HepG2 (cell line): Measurements from ENCODE around the gene CDH19. TPM values are rescaled to one million over a fixed set of nuclear protein-coding genes. Genes with fewer than 3 reads are reported as not detected.

Experiments used
- ATAC-seq: fragments of 200-7000 bp; cut with Tn5 transposase; 3 replicates; pipeline ENCODE4 v1.9.1; 2020; ENCODE audit warnings: mild to moderate bottlenecking, moderate library complexity
- BruUV-seq: library from RNA; stranded (reverse); fragments of 400-500 nt; replicated peaks from 2 replicates; lab custom pipeline; 2021; lab: Mats Ljungman, UMichigan
- CTCF ChIA-PET: fragments of 300-600 bp; formaldehyde crosslinking; extraction: SDS; loops from one replicate; lab custom pipeline; 2021; ENCODE audit warnings: low total read pairs, inconsistent platforms, low intra/inter-chr PET ratio; lab: Yijun Ruan, JAX
- POLR2A ChIA-PET: fragments of 350-600 bp; sonication (Branson Sonifier 250); formaldehyde crosslinking; loops from one replicate; lab custom pipeline; 2020; ENCODE audit warnings: antibody characterized with exemption, inconsistent platforms; lab: Yijun Ruan, JAX
- DNase-seq: peaks from one replicate; pipeline ENCODE4 v3.0.0-alpha.2; 2015; ENCODE audit warnings: low spot score
- FAIRE-seq: peaks from 3 replicates; lab custom pipeline; 2011; peaks lifted over from hg19 to GRCh38; lab: Jason Lieb, UNC
- H2AFZ ChIP-seq: one replicate; pipeline ENCODE4 v1.6.1; 2011; ENCODE audit warnings: low read length, inconsistent platforms
- H3K27ac ChIP-seq: fragments of 300-600 bp; 3 replicates; pipeline ENCODE4 v1.8.0; 2011; ENCODE audit warnings: mixed run types, mild to moderate bottlenecking, mixed read lengths, low read length, inconsistent platforms; ENCODE audit not compliant: insufficient read depth; ENCODE audit errors: extremely low read length
- H3K27me3 ChIP-seq, 2 experiments: fragments of 200-600 bp in 1 of 2; 2 replicates in 1 of 2; 3 replicates in 1 of 2; pipeline versions ENCODE4 v1.6.0 to v1.8.0; 2011; ENCODE audit warnings: low read length in 2 of 2, mild to moderate bottlenecking in 2 of 2, moderate library complexity in 2 of 2, inconsistent platforms in 1 of 2; ENCODE audit not compliant: insufficient read depth in 2 of 2, control insufficient read depth in 1 of 2
- H3K36me3 ChIP-seq, 2 experiments: fragments of 200-600 bp in 1 of 2; replicated peaks in 1 of 2; 2 replicates in 1 of 2; 3 replicates in 1 of 2; pipeline versions ENCODE4 v1.5.1 to v1.8.0; 2011; ENCODE audit warnings: low read length in 2 of 2, inconsistent platforms in 1 of 2; ENCODE audit not compliant: insufficient read depth in 2 of 2, control insufficient read depth in 1 of 2
- H3K4me1 ChIP-seq: 2 replicates; pipeline ENCODE4 v1.5.1; 2012; ENCODE audit warnings: low read length, inconsistent platforms; ENCODE audit not compliant: insufficient read depth
- H3K4me2 ChIP-seq: 2 replicates; pipeline ENCODE4 v1.6.0; 2011; ENCODE audit warnings: low read depth, low read length, inconsistent platforms
- H3K4me3 ChIP-seq, 3 experiments: fragments of 200-600 bp in 1 of 3; sonication (generic), shearing (Covaris generic) in 1 of 3; replicated peaks in 1 of 3; 2 replicates each; pipeline ENCODE4 v1.5.1; 2011 to 2016; ENCODE audit warnings: low read length in 3 of 3, inconsistent platforms in 2 of 3, low read depth in 2 of 3, mild to moderate bottlenecking in 2 of 3, control low read depth in 1 of 3, mixed read lengths in 1 of 3; ENCODE audit not compliant: insufficient read depth in 1 of 3
- H3K79me2 ChIP-seq: one replicate; pipeline ENCODE4 v1.6.1; 2011; ENCODE audit warnings: low read length, inconsistent platforms; ENCODE audit not compliant: insufficient read depth
- H3K9ac ChIP-seq: 2 replicates; pipeline ENCODE4 v1.6.0; 2011; ENCODE audit warnings: mild to moderate bottlenecking, low read depth, low read length, inconsistent platforms; ENCODE audit not compliant: insufficient read depth
- H3K9me3 ChIP-seq: 2 replicates; pipeline ENCODE4 v1.5.1; 2012; ENCODE audit warnings: mild to moderate bottlenecking, low read length
- H4K20me1 ChIP-seq: 2 replicates; pipeline ENCODE4 v1.6.0; 2011; ENCODE audit warnings: inconsistent platforms, mild to moderate bottlenecking, low read length, moderate library complexity; ENCODE audit not compliant: insufficient read depth
- CHD4 ChIP-seq: fragments of 200-600 bp; sonication (generic); IDR thresholded peaks from 2 replicates; pipeline ENCODE4 v1.7.0; 2017; ENCODE audit warnings: mild to moderate bottlenecking, low read length, borderline replicate concordance
- DPF2 ChIP-seq: sonication (generic); formaldehyde crosslinking; IDR thresholded peaks from 2 replicates; pipeline ENCODE4 v1.4.0; 2020; ENCODE audit warnings: mild to moderate bottlenecking, low read depth, missing genetic modification reagents, borderline replicate concordance
- FIP1L1 ChIP-seq: fragments of 200-400 bp; formaldehyde crosslinking; IDR thresholded peaks from 2 replicates; pipeline ENCODE4 v1.6.1; 2018; ENCODE audit warnings: low read depth, mild to moderate bottlenecking, low read length, moderate library complexity, borderline replicate concordance; ENCODE audit not compliant: insufficient read depth
- GFI1 ChIP-seq: sonication (generic); formaldehyde crosslinking; IDR thresholded peaks from 2 replicates; pipeline ENCODE4 v1.5.0; 2020; ENCODE audit warnings: missing genetic modification reagents, mild to moderate bottlenecking, borderline replicate concordance
- KLF15 ChIP-seq: sonication (generic); formaldehyde crosslinking; IDR thresholded peaks from 2 replicates; pipeline ENCODE4 v1.8.1; 2023; ENCODE audit warnings: borderline replicate concordance, mild to moderate bottlenecking, inconsistent platforms, missing genetic modification reagents, mixed read lengths
- MTA3 ChIP-seq: sonication (generic); formaldehyde crosslinking; IDR thresholded peaks from 2 replicates; pipeline ENCODE4 v1.4.0; 2020; ENCODE audit warnings: missing genetic modification reagents
- NR3C1 ChIP-seq: sonication (generic); formaldehyde crosslinking; IDR thresholded peaks from 2 replicates; pipeline ENCODE4 v1.4.0; 2020; ENCODE audit warnings: missing genetic modification reagents
- ONECUT2 ChIP-seq: sonication (generic); formaldehyde crosslinking; IDR thresholded peaks from 2 replicates; pipeline ENCODE4 v1.4.0; 2020; ENCODE audit warnings: missing genetic modification reagents
- ZNF841 ChIP-seq: sonication (generic); formaldehyde crosslinking; IDR thresholded peaks from 2 replicates; pipeline ENCODE4 v1.8.1; 2023; ENCODE audit warnings: missing genetic modification reagents, borderline replicate concordance
- WGBS: methylation state at CpG from one replicate; pipeline ENCODE4 v1.1.6; 2017; ENCODE audit warnings: low lambda C conversion rate; 5-methylcytosine and 5-hydroxymethylcytosine counted together
- in situ Hi-C: cut with HindIII; loops from 2 replicates; pipeline ENCODE4 v1.10.0; 2017; ENCODE audit warnings: low pct_unique_long_range_greater_than_20kb; ENCODE audit not compliant: extremely low pct_ligation_motif_present
- intact Hi-C: fragments of 100-400 bp; cut with micrococcal nuclease; formaldehyde crosslinking; loops from one replicate; pipeline ENCODE4 v1.10.0; 2022; ENCODE audit not compliant: unreplicated experiment
- polyA plus RNA-seq, 8 experiments: library from polyadenylated mRNA; depleted of rRNA in 3 of 8; stranded (reverse) in 7 of 8; unstranded in 1 of 8; fragments of >200 nt; fragmentation: Illumina TruSeq in 4 of 8; extraction: Trizol in 4 of 8; gene quantifications; 2 replicates each; pipeline versions ENCODE4 v1.2.1 to v1.2.3, GENCODE V29; 2011 to 2016; ENCODE audit warnings: low read depth in 4 of 8, missing spikeins in 1 of 8, mixed read lengths in 1 of 8; ENCODE audit not compliant: insufficient read depth in 1 of 8
- total RNA-seq, 5 experiments: library from RNA; depleted of rRNA; stranded (reverse); fragments of >200 nt; fragmentation: Illumina TruSeq; extraction: Trizol; gene quantifications; 2 replicates each; pipeline ENCODE4 v1.2.3, GENCODE V29; 2016; ENCODE audit warnings: low read depth in 1 of 5
- TF ChIP-seq, protein P1 (sequence below): sonication (generic); formaldehyde crosslinking; IDR thresholded peaks from 2 replicates; pipeline ENCODE4 v1.4.0; 2020; ENCODE audit warnings: mild to moderate bottlenecking, missing genetic modification reagents
- TF ChIP-seq, protein P2 (sequence below): conservative IDR thresholded peaks from 2 replicates; pipeline ENCODE4 v1.6.1; 2018; ENCODE audit warnings: missing genetic modification reagents
- TF ChIP-seq, protein P3 (sequence below): IDR thresholded peaks from 2 replicates; pipeline ENCODE4 v1.6.1; 2016; ENCODE audit warnings: low read depth, control low read depth
- TF ChIP-seq, protein P4 (sequence below): sonication (generic); formaldehyde crosslinking; IDR thresholded peaks from 2 replicates; pipeline ENCODE4 v1.5.0; 2020; ENCODE audit warnings: missing genetic modification reagents

CDH19 gene
- total and polyA plus RNA-seq, 2 of the 13 experiments (the other 11 are each of a cell fraction or from before 2014, with no cell fraction given): not detected

DNA sequence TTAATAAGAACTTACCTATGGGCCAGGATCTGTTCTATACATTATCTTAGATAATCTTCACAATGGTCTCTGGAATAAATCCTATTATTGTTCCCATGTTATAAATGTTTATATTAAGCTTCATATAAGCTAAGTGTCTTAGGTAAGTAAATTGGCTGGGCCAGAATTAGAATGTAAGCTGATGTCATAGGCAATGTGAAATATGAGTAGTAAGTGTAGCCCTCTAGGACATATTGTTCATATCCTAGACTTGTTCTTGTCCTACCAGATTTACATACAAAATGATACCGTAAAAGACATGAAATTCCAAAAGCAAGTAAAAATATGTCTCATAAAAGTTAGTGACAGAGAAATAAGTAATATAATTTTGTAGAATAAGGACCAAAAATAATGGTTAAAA lies 89.9 kb downstream of the CDH19 start:
- H3K4me3 ChIP-seq: no peak overlapping the region
- in situ Hi-C loops: loop anchor here (25.0 kb wide), 1 partner anchor 552 kb away; no protein-coding TSS in a partner anchor

More for the DNA sequence above, 89.9 kb downstream of the CDH19 start:
- BruUV-seq: no TSS peak
- intact Hi-C loops: no loop called here
- WGBS: 3% methylated on average over 1 of the region's 1 CpG
- Histone ChIP-seq H2AFZ (no peak overlapping the region), H3K36me3 (no peaks in the 10 kb centered on the region), H3K27ac (no peak overlapping the region), H3K4me1 (no peaks in the 10 kb centered on the region), H3K27me3 (no peaks in the 10 kb centered on the region), H4K20me1 (no peaks in the 10 kb centered on the region; the same call in 1 of the 2 replicates), H3K9me3 (no peaks in the 10 kb centered on the region), H3K79me2 (no peaks in the 10 kb centered on the region), H3K4me2 (no peak overlapping the region), H3K9ac (no peak overlapping the region)
- ChIA-PET POLR2A (no interaction called here), CTCF (no interaction called here)
- TF ChIP-seq, protein P1, sequence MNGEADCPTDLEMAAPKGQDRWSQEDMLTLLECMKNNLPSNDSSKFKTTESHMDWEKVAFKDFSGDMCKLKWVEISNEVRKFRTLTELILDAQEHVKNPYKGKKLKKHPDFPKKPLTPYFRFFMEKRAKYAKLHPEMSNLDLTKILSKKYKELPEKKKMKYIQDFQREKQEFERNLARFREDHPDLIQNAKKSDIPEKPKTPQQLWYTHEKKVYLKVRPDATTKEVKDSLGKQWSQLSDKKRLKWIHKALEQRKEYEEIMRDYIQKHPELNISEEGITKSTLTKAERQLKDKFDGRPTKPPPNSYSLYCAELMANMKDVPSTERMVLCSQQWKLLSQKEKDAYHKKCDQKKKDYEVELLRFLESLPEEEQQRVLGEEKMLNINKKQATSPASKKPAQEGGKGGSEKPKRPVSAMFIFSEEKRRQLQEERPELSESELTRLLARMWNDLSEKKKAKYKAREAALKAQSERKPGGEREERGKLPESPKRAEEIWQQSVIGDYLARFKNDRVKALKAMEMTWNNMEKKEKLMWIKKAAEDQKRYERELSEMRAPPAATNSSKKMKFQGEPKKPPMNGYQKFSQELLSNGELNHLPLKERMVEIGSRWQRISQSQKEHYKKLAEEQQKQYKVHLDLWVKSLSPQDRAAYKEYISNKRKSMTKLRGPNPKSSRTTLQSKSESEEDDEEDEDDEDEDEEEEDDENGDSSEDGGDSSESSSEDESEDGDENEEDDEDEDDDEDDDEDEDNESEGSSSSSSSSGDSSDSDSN: no peak
- TF ChIP-seq DPF2 (no peak), NR3C1 (CRISPR knock-in tag) (no peak), KLF15 (CRISPR knock-in tag) (no peak), ZNF841 (no peak), MTA3 (CRISPR knock-in tag) (no peak), GFI1 (CRISPR knock-in tag) (no peak), FIP1L1 (no peak), ONECUT2 (CRISPR knock-in tag) (no peak), CHD4 (no peak)
- TF ChIP-seq, protein P2, sequence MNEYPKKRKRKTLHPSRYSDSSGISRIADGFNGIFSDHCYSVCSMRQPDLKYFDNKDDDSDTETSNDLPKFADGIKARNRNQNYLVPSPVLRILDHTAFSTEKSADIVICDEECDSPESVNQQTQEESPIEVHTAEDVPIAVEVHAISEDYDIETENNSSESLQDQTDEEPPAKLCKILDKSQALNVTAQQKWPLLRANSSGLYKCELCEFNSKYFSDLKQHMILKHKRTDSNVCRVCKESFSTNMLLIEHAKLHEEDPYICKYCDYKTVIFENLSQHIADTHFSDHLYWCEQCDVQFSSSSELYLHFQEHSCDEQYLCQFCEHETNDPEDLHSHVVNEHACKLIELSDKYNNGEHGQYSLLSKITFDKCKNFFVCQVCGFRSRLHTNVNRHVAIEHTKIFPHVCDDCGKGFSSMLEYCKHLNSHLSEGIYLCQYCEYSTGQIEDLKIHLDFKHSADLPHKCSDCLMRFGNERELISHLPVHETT (CRISPR knock-in tag): no peak
- TF ChIP-seq, protein P3, sequence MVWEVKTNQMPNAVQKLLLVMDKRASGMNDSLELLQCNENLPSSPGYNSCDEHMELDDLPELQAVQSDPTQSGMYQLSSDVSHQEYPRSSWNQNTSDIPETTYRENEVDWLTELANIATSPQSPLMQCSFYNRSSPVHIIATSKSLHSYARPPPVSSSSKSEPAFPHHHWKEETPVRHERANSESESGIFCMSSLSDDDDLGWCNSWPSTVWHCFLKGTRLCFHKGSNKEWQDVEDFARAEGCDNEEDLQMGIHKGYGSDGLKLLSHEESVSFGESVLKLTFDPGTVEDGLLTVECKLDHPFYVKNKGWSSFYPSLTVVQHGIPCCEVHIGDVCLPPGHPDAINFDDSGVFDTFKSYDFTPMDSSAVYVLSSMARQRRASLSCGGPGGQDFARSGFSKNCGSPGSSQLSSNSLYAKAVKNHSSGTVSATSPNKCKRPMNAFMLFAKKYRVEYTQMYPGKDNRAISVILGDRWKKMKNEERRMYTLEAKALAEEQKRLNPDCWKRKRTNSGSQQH (CRISPR knock-in tag): no peak
- TF ChIP-seq, protein P4, sequence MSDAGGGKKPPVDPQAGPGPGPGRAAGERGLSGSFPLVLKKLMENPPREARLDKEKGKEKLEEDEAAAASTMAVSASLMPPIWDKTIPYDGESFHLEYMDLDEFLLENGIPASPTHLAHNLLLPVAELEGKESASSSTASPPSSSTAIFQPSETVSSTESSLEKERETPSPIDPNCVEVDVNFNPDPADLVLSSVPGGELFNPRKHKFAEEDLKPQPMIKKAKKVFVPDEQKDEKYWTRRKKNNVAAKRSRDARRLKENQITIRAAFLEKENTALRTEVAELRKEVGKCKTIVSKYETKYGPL (CRISPR knock-in tag): no peak
- no peak for FAIRE-seq
- no peak for ATAC-seq
- DNase-seq: no peak
